Cardiac muscle cell (in vitro differentiated cells and primary cell): ENCODE results near the gene FAM8A1. TPM values are rescaled to one million over a fixed set of nuclear protein-coding genes. Genes with fewer than 3 reads are reported as not detected.
A peak's percentile ranks its signal among the peaks of the same experiment; 100 is the strongest.

Source experiments
- DNase-seq, 2 donors: peaks; one replicate each; pipeline versions ENCODE4 v3.0.0 to v3.0.0-alpha.2; 2010 to 2017; ENCODE audit warnings: low read depth in 1 of 2, low spot score in 1 of 2
- H3K27ac ChIP-seq: fragments of 200-600 bp; sonication (generic); 2 replicates; pipeline ENCODE4 v1.5.1; 2016
- H3K27me3 ChIP-seq: fragments of 200-600 bp; sonication (generic); 2 replicates; pipeline ENCODE4 v1.6.0; 2016; ENCODE audit warnings: control low read depth
- H3K36me3 ChIP-seq: fragments of 200-600 bp; sonication (generic); 2 replicates; pipeline ENCODE4 v1.5.1; 2016; ENCODE audit warnings: control low read depth
- H3K4me1 ChIP-seq: fragments of 200-600 bp; sonication (generic); 2 replicates; pipeline ENCODE4 v1.8.1; 2017; ENCODE audit warnings: low read depth, mild to moderate bottlenecking, mixed run types
- H3K4me3 ChIP-seq: fragments of 200-600 bp; sonication (generic); 2 replicates; pipeline ENCODE4 v1.5.1; 2016; ENCODE audit warnings: mild to moderate bottlenecking
- H3K9me3 ChIP-seq: fragments of 200-600 bp; sonication (generic); 2 replicates; pipeline ENCODE4 v1.5.1; 2017; ENCODE audit warnings: low read depth, mild to moderate bottlenecking, control low read depth
- polyA plus RNA-seq: library from polyadenylated mRNA; unstranded; fragments of >200 nt; fragmentation: Nextera tagmentation; extraction: Ambion mirVana; gene quantifications from 2 replicates; pipeline ENCODE4 v1.2.1, GENCODE V29; 2016
- total RNA-seq: library from RNA; depleted of rRNA; stranded (reverse); fragments of >200 nt; gene quantifications from 2 replicates; pipeline ENCODE4 v1.2.3, GENCODE V29; 2016
- TF ChIP-seq, protein P1 (sequence below): IDR thresholded peaks from 2 replicates; pipeline ENCODE4 v1.5.1; 2012; ENCODE audit warnings: low read depth, mild to moderate bottlenecking, low read length

FAM8A1 gene
- total and polyA plus RNA-seq, 2 experiments from 2014 or later = 18.7 to 31.9 TPM

DNA sequence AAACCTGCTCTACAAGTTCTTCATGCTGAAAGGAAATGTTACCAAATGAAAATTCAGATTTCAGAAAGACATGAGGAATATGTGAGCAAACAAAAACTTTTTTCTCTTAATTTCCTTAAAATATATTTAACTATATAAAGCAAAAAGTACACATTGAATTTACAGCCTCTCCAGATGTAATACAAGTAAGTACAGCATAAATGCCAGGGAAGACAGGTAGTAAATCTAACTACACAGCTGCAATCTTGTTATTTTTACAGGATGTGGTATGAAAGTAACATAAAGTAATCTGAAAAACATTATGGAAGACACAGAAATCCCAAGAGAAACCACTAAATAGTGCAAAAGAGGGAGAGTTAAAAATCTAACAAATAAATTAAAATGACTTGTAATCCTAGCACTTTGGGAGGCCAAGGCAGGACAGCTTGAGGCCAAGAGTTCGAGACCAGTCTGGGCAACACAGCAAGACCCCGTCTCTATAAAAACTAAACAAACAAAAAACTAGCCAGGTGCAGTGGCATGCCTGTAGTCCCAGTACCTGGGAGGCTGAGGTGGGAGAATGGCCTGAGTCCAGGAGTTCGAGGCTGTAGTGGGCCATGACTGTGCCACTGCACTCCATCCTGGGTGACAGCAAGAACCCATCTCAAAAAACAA is 50.7 kb downstream of the FAM8A1 start:
- Histone ChIP-seq H3K27me3 (no peaks in the 10 kb centered on the region), H3K36me3 (peaks cover 39% of the 10 kb centered on the region), H3K9me3 (no peaks in the 10 kb centered on the region), H3K4me1 (no peaks in the 10 kb centered on the region), H3K27ac (no peak overlapping the region), H3K4me3 (no peak overlapping the region)
- TF ChIP-seq, protein P1, sequence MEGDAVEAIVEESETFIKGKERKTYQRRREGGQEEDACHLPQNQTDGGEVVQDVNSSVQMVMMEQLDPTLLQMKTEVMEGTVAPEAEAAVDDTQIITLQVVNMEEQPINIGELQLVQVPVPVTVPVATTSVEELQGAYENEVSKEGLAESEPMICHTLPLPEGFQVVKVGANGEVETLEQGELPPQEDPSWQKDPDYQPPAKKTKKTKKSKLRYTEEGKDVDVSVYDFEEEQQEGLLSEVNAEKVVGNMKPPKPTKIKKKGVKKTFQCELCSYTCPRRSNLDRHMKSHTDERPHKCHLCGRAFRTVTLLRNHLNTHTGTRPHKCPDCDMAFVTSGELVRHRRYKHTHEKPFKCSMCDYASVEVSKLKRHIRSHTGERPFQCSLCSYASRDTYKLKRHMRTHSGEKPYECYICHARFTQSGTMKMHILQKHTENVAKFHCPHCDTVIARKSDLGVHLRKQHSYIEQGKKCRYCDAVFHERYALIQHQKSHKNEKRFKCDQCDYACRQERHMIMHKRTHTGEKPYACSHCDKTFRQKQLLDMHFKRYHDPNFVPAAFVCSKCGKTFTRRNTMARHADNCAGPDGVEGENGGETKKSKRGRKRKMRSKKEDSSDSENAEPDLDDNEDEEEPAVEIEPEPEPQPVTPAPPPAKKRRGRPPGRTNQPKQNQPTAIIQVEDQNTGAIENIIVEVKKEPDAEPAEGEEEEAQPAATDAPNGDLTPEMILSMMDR = no peak
- no peak for DNase-seq

GRCh38 chr6:17653198-17653882 is 53.2 kb downstream of the FAM8A1 start:
- Histone ChIP-seq H3K9me3 (no peaks in the 10 kb centered on the region), H3K27me3 (no peaks in the 10 kb centered on the region), H3K4me3 (no peak overlapping the region), H3K27ac (no peak overlapping the region), H3K4me1 (peaks cover 5% of the 10 kb centered on the region), H3K36me3 (peaks cover 24% of the 10 kb centered on the region)
- DNase-seq = no peak
- TF ChIP-seq, protein P1 = no peak

- Histone ChIP-seq H3K36me3 (peaks cover 16% of the 10 kb centered on the region), H3K27ac (no peak overlapping the region)
Measured at GRCh38 chr6:17656092-17656491, 56.0 kb downstream of the FAM8A1 start.

DNA sequence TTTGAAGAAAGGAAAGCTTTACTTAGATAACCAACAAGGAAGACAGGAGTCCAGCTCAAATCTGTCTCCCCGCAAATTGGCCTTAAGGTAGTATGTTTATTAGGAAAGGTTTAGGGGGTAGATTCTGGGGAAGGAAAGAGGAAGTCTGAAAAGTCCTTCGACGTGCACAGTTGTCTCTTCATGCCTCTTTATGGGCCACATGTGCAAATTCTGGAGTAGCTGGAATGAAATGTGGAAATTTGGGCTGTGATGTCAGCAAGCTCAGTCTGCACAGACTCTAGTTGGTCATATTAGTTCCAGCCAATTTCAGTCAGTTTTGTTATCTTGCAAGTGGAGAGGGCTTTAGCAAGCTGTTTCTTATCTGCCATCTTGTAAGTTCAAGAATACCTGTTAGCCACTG is 56.5 kb downstream of the FAM8A1 start:
- TF ChIP-seq, protein P1 = no peak
- DNase-seq = peak in 1 of 2 donors; percentile 34
- Histone ChIP-seq H3K4me3 (no peak overlapping the region), H3K36me3 (peaks cover 22% of the 10 kb centered on the region), H3K27me3 (no peaks in the 10 kb centered on the region), H3K9me3 (no peaks in the 10 kb centered on the region), H3K4me1 (peaks cover 5% of the 10 kb centered on the region), H3K27ac (peak overlapping the region; percentile 37)

More at GRCh38 chr6:17656092-17656491, 56.0 kb downstream of the FAM8A1 start:
- TF ChIP-seq, protein P1 = no peak
- Histone ChIP-seq H3K4me1 (peaks cover 5% of the 10 kb centered on the region), H3K27me3 (no peaks in the 10 kb centered on the region), H3K9me3 (no peaks in the 10 kb centered on the region), H3K4me3 (no peak overlapping the region)
- DNase-seq = peak; percentile 17 to 37

Other genes with a start within 250 kb of the FAM8A1 start
- 95.7 and 106 TPM in 2 replicates for gene CAP2, start 206.7 kb upstream of the FAM8A1 start, total RNA-seq
- gene CAP2, start 206.7 kb upstream of the FAM8A1 start, polyA plus RNA-seq = 262 and 328 TPM in 2 replicates
- gene NUP153, start 106.6 kb downstream of the FAM8A1 start, total RNA-seq = 18.1 and 26.2 TPM in 2 replicates
- 9.2 and 14.8 TPM in 2 replicates for gene NUP153, start 106.6 kb downstream of the FAM8A1 start, polyA plus RNA-seq